HG03469 (cell line): ENCODE measurements around the gene CTNNAL1.
"Not testable (repeated sequence)": the region's sequence is repeated elsewhere in the genome, so short reads cannot be mapped to it uniquely, and the experiment has no call there.

Experiments used
- ATAC-seq: cut with Tn5 transposase; IDR thresholded peaks from one replicate; pipeline ENCODE4 v1.9.1; 2021; ENCODE audit warnings: mild to moderate bottlenecking, moderate library complexity, moderate number of reproducible peaks; ENCODE audit not compliant: unreplicated experiment

Gene CTNNAL1

GRCh38 chr9:108996643-108997042 is 16.7 kb downstream of the CTNNAL1 start:
- ATAC-seq, result no peak

- peak; percentile 78 for ATAC-seq
Observed at GRCh38 chr9:108994695-108995094, 18.6 kb downstream of the CTNNAL1 start.

GRCh38 chr9:108991479-108991878 is 21.8 kb downstream of the CTNNAL1 start:
- ATAC-seq, result no peak

GRCh38 chr9:108983885-108984284 is 29.4 kb downstream of the CTNNAL1 start:
- no peak for ATAC-seq

GRCh38 chr9:108980893-108981292 is 32.4 kb downstream of the CTNNAL1 start:
- no peak for ATAC-seq

GRCh38 chr9:108978205-108978604 is 35.1 kb downstream of the CTNNAL1 start:
- ATAC-seq, result no peak

- no peak for ATAC-seq
Observed at GRCh38 chr9:108973895-108974294, 39.4 kb downstream of the CTNNAL1 start.

GRCh38 chr9:108972626-108973209 is 40.6 kb downstream of the CTNNAL1 start:
- no peak for ATAC-seq

- ATAC-seq, result no peak
Observed at GRCh38 chr9:108972186-108972585, 41.1 kb downstream of the CTNNAL1 start.

GRCh38 chr9:108971392-108971791 is 41.9 kb downstream of the CTNNAL1 start:
- ATAC-seq, result not testable (repeated sequence)

GRCh38 chr9:108967916-108968315 is 45.4 kb downstream of the CTNNAL1 start:
- no peak for ATAC-seq

- ATAC-seq, result no peak
Observed at GRCh38 chr9:108963459-108964143, 49.7 kb downstream of the CTNNAL1 start.

GRCh38 chr9:108961151-108961550 is 52.1 kb downstream of the CTNNAL1 start:
- ATAC-seq, result no peak

GRCh38 chr9:108960331-108960730 is 53.0 kb downstream of the CTNNAL1 start:
- no peak for ATAC-seq

- ATAC-seq, result no peak
Observed at GRCh38 chr9:108956631-108957026, 56.7 kb downstream of the CTNNAL1 start.

GRCh38 chr9:108956022-108956630 is 57.2 kb downstream of the CTNNAL1 start:
- no peak for ATAC-seq

GRCh38 chr9:108953983-108954574 is 59.2 kb downstream of the CTNNAL1 start:
- ATAC-seq, result no peak

- no peak for ATAC-seq
Observed at GRCh38 chr9:108951578-108951977, 61.7 kb downstream of the CTNNAL1 start.

- no peak for ATAC-seq
Observed at GRCh38 chr9:108950168-108950567, 63.1 kb downstream of the CTNNAL1 start.

- ATAC-seq, result no peak
Observed at GRCh38 chr9:108939975-108940374, 73.3 kb downstream of the CTNNAL1 start.

GRCh38 chr9:108937561-108938305 is 75.6 kb downstream of the CTNNAL1 start:
- ATAC-seq, result no peak
